ENCODE measurements around the gene ZNF503.
"Not testable (repeated sequence)": the region's sequence is repeated elsewhere in the genome, so short reads cannot be mapped to it uniquely, and the experiment has no call there.

The ZNF503 gene

GRCh38 chr10:75395066-75395931 is 6.3 kb downstream of the ZNF503 start:
- DNase-seq (ENCODE audit: low read depth): no peak

GRCh38 chr10:75394221-75394620 is 7.3 kb downstream of the ZNF503 start:
- DNase-seq (ENCODE audit: low read depth): no peak

DNA sequence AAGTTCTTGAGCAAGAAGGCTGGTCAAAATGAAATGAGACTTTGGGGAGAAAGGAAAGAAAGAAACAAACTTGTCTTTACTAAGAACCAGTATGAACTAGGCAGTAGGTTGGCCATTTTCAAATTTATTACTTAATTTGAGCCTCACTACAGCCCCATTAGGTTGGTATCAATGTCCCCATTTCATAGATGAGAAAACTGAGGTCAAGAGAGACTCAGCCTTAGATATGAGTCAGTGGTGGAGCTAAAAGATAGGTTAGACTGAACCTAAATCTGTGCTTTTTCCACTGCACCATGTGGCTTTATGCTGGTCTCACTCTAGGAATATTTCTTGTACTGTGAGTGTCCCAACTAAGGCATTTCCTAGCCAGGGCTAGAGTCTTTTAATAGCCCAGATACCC is 8.8 kb downstream of the ZNF503 start:
- DNase-seq (ENCODE audit: low read depth): no peak

DNA sequence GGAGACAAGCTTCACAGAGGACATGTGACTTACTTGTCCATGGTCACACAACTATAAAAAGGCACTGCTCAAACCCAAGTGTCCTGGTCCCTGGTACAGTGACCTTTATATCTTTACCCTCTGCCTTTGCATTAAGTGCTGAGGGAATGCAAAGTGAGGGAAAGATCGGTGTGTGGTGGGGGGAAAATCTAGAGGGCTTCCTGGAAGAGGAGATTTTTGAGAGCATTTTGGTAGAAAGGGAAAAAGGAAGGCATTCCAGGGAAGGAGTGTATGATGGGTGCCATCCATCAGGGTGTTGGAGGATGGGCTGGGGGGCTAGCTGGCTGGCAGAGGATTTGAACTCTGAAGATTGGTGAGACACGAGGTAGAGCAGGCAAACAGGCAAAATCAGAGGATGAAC is 9.3 kb downstream of the ZNF503 start:
- DNase-seq (ENCODE audit: low read depth): no peak

- DNase-seq (ENCODE audit: low read depth): no peak
Measured at GRCh38 chr10:75390178-75390577, 11.4 kb downstream of the ZNF503 start.

DNA sequence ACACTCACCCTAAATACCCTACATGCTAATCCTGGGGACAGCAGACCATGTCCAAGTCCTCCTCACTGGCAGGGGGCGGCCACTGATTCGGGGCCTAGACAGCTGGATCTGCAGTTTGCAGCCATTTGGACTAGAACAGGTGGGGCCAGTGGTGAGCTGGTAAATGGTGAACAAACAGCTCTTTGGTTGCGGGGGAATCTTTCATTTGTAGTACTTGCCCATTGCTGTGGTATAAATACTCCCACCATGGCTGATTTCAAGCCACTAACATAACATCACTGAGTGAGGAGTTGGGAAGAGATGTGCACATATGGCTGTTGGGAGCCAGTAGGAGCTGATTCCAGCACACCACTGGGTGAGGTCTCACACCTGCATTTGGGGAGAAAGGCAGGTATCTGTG is 13.5 kb downstream of the ZNF503 start:
- no peak for DNase-seq (ENCODE audit: low read depth)

GRCh38 chr10:75386128-75386527 is 15.4 kb downstream of the ZNF503 start:
- no peak for DNase-seq (ENCODE audit: low read depth)

GRCh38 chr10:75379817-75380216 is 21.7 kb downstream of the ZNF503 start:
- DNase-seq (ENCODE audit: low read depth): no peak

- DNase-seq (ENCODE audit: low read depth): no peak
Measured at GRCh38 chr10:75379212-75379724, 22.3 kb downstream of the ZNF503 start.

- no peak for DNase-seq (ENCODE audit: low read depth)
Measured at GRCh38 chr10:75378379-75378778, 23.2 kb downstream of the ZNF503 start.

DNA sequence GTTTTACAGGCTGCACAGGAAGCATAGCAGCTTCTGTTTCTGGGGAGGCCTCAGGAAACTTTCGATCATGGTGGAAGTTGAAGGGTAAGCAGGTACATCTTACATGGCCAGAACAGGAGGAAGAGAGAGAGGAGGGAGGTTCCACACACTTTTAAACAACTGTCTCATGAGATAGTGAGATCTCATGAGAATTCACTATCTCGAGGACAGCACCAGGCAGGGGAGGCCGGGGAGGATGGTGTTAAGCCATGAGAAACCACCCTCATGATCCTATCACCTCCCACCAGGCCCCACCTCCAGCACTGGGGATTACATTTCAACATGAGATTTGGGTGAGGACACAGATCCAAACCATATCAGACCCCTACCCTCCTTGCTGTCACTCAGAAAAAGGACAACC is 23.7 kb downstream of the ZNF503 start:
- DNase-seq (ENCODE audit: low read depth): no peak

GRCh38 chr10:75375838-75376237 is 25.7 kb downstream of the ZNF503 start:
- no peak for DNase-seq (ENCODE audit: low read depth)

GRCh38 chr10:75371010-75371409 is 30.6 kb downstream of the ZNF503 start:
- no peak for DNase-seq (ENCODE audit: low read depth)

DNA sequence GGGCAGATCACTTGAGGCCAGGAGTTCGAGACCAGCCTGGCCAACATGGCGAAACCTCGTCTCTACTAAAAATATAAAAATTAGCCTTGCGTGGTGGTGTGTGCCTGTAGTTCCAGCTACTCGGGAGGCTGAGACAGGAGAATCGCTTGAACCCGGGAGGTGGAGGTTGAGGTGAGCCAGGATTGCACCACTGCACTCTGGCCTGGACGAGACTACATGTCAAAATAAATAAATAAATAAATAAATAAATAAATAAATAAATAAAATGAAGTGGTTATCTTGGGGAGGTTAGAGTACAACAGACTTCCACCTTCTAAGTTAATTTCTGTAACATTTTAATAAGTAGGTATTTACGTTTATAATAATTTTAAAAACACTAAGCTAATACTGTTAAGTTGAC is 31.7 kb downstream of the ZNF503 start:
- DNase-seq (ENCODE audit: low read depth): not testable (repeated sequence)

DNA sequence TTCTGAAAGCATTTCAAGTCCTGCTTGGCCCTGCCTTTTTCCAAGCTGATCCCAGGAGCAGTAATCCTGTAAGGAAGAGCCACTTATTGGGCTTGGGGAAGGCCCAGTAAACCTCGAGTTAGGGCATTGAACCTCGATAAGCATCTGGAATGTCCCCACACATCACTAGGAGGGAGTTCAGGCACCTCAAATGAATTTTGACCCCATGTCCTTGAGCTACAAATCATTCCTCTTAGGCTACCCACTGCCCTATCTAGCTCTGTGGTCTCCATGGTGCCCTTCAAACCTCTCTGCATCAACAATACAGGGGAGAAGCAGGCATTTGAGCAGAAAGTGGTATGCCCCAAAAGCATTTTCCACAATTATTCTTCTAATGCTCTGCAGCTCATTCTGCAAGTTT is 33.7 kb downstream of the ZNF503 start:
- DNase-seq (ENCODE audit: low read depth): no peak

DNA sequence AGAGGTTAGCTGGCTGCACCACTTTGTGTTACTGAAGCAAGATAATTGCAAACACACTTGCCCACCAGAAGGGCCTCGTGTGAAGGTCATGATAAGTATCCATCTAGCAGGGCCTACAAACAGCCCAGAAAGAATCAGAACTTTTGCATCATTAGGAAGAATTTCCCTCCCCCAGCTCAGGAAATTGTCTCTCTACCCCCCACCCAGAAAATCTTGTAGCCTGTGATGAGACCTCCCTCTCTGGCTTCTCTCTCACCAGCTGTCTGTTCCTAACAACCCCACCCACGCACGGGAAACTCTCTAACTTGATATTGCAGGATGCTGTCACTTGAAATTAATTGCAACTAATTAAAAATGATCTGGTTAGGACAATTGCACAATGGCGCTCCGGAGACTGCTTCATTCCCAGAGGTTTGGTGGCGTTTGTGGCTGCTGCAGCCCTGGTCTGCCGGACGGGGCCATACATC is 34.5 kb downstream of the ZNF503 start:
- no peak for DNase-seq (ENCODE audit: low read depth)

GRCh38 chr10:75363431-75363830 is 38.1 kb downstream of the ZNF503 start:
- no peak for DNase-seq (ENCODE audit: low read depth)

DNA sequence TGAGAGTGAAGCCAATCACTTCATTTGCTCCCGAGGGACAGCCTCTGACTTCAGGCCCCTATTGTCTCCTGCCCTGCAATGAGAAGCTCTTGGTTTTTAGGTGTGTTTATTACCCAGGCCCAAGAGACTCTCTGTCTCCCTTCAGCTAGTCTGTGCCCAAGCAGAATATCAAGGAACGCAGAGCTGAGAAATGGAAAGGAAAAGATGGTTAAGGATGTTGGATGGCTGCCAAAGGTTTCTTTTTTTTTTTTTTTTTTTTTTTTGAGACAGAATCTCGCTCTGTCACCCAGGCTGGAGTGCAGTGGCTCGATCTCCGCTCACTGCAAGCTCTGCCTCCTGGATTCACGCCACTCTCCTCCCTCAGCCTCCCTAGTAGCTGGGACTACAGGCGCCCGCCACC is 41.7 kb downstream of the ZNF503 start:
- DNase-seq (ENCODE audit: low read depth): not testable (repeated sequence)

- no peak for DNase-seq (ENCODE audit: low read depth)
Measured at GRCh38 chr10:75358835-75359421, 42.6 kb downstream of the ZNF503 start.

DNA sequence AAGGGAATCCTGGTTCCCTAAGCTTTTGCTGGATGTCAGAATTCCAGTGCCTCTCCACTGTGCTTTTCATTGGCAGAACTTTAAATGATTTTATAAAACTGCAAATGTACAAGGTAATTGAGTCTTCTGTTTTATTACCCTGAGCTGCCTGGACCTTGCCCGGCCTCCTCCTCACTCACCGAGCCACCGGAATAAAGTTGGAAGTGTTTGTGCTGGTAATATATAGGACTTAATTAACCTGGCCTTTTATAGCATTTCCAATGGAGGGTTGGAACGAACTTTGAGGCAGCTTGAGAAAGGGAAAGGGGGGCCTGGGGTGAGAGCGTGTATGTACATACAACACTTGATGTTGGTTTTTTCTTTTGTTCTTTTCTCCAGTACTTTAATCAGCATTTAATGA is 43.4 kb downstream of the ZNF503 start:
- no peak for DNase-seq (ENCODE audit: low read depth)

- DNase-seq (ENCODE audit: low read depth): no peak
Measured at GRCh38 chr10:75357500-75357899, 44.1 kb downstream of the ZNF503 start.

GRCh38 chr10:75356484-75356883 is 45.1 kb downstream of the ZNF503 start:
- no peak for DNase-seq (ENCODE audit: low read depth)

GRCh38 chr10:75355706-75356105 is 45.9 kb downstream of the ZNF503 start:
- DNase-seq (ENCODE audit: low read depth): no peak
